IMR-90 (cell line): ENCODE measurements around the gene TRIM17. TPM values are rescaled to one million over a fixed set of nuclear protein-coding genes. Genes with fewer than 3 reads are reported as not detected.

Source experiments
- ATAC-seq: fragments of 200-7000 bp; cut with Tn5 transposase; 2 replicates; pipeline ENCODE4 v1.9.1; 2020; ENCODE audit warnings: low read depth, mild to moderate bottlenecking, moderate library complexity
- BruUV-seq: library from RNA; stranded (reverse); fragments of 400-500 nt; replicated peaks from 2 replicates; lab custom pipeline; 2021; lab: Mats Ljungman, UMichigan
- CTCF ChIA-PET: fragments of 300-600 bp; formaldehyde crosslinking; extraction: SDS; loops from one replicate; lab custom pipeline; 2021; ENCODE audit warnings: antibody characterized with exemption; lab: Yijun Ruan, JAX
- POLR2A ChIA-PET: fragments of 300-600 bp; sonication (Branson Sonifier 250); formaldehyde crosslinking; loops from one replicate; lab custom pipeline; 2022; ENCODE audit warnings: antibody characterized with exemption; ENCODE audit not compliant: unreplicated experiment; lab: Charles Lee
- DNase-seq: peaks from one replicate; pipeline ENCODE4 v3.0.0; 2013
- H2AFZ ChIP-seq: replicated peaks from 2 replicates; pipeline ENCODE3; 2013; ENCODE audit warnings: low read length, mild to moderate bottlenecking; ENCODE audit not compliant: poor library complexity
- H2AK5ac ChIP-seq: 2 replicates; pipeline ENCODE4 v1.6.1; 2013; ENCODE audit warnings: low read depth, low read length, inconsistent platforms
- H2AK9ac ChIP-seq: replicated peaks from 2 replicates; pipeline ENCODE3; 2013; ENCODE audit warnings: mild to moderate bottlenecking, low read depth, low read length, moderate library complexity; ENCODE audit not compliant: poor library complexity
- H2BK120ac ChIP-seq: 2 replicates; pipeline ENCODE4 v1.6.1; 2013; ENCODE audit warnings: low read depth, low read length, inconsistent platforms
- H2BK15ac ChIP-seq: 3 replicates; pipeline ENCODE4 v1.6.1; 2013; ENCODE audit warnings: low read depth, low read length, inconsistent platforms
- H2BK20ac ChIP-seq: 2 replicates; pipeline ENCODE4 v1.6.1; 2013; ENCODE audit warnings: low read depth, mild to moderate bottlenecking, inconsistent platforms, low read length, moderate library complexity
- H2BK5ac ChIP-seq: 2 replicates; pipeline ENCODE4 v1.6.1; 2013; ENCODE audit warnings: mild to moderate bottlenecking, low read depth, low read length, inconsistent platforms; ENCODE audit not compliant: poor library complexity, severe bottlenecking
- H3K14ac ChIP-seq: replicated peaks from 2 replicates; pipeline ENCODE4 v1.6.1; 2013; ENCODE audit warnings: low read depth, low read length, inconsistent platforms
- H3K18ac ChIP-seq: 2 replicates; pipeline ENCODE4 v1.6.1; 2013; ENCODE audit warnings: low read depth, low read length, control low read depth
- H3K23ac ChIP-seq: 2 replicates; pipeline ENCODE4 v1.6.1; 2013; ENCODE audit warnings: low read depth, low read length, inconsistent platforms
- H3K27ac ChIP-seq: 2 replicates; pipeline ENCODE4 v1.5.1; 2013; ENCODE audit warnings: mild to moderate bottlenecking, control low read depth, low read length; ENCODE audit not compliant: insufficient read depth
- H3K27me3 ChIP-seq: 2 replicates; pipeline ENCODE4 v1.6.1; 2013; ENCODE audit warnings: low read length; ENCODE audit not compliant: control insufficient read depth, insufficient read depth
- H3K36me3 ChIP-seq: 2 replicates; pipeline ENCODE4 v1.6.1; 2013; ENCODE audit warnings: low read length, mixed read lengths; ENCODE audit not compliant: control insufficient read depth, insufficient read depth
- H3K4ac ChIP-seq: 2 replicates; pipeline ENCODE4 v1.6.1; 2013; ENCODE audit warnings: low read depth, low read length, inconsistent platforms
- H3K4me1 ChIP-seq: 2 replicates; pipeline ENCODE4 v1.6.1; 2013; ENCODE audit warnings: low read length, mixed read lengths; ENCODE audit not compliant: control insufficient read depth, insufficient read depth
- H3K4me2 ChIP-seq: 2 replicates; pipeline ENCODE4 v1.6.1; 2013; ENCODE audit warnings: low read depth, mild to moderate bottlenecking, control low read depth, low read length, moderate library complexity
- H3K4me3 ChIP-seq: 2 replicates; pipeline ENCODE4 v1.5.1; 2013; ENCODE audit warnings: low read depth, mild to moderate bottlenecking, control low read depth, low read length, moderate library complexity; ENCODE audit not compliant: insufficient read depth
- H3K56ac ChIP-seq: 2 replicates; pipeline ENCODE4 v1.6.1; 2013; ENCODE audit warnings: low read length, inconsistent platforms; ENCODE audit not compliant: insufficient read depth; ENCODE audit errors: extremely low read depth
- H3K79me1 ChIP-seq, 2 experiments: 2 replicates each; pipeline ENCODE4 v1.6.1; 2013; ENCODE audit warnings: low read length in 2 of 2, inconsistent platforms in 1 of 2, low read depth in 1 of 2
- H3K9ac ChIP-seq: 2 replicates; pipeline ENCODE4 v1.6.1; 2013; ENCODE audit warnings: low read depth, low read length, control low read depth
- H3K9me1 ChIP-seq: 2 replicates; pipeline ENCODE4 v1.6.1; 2013; ENCODE audit warnings: low read length, inconsistent platforms; ENCODE audit not compliant: insufficient read depth
- H3K9me3 ChIP-seq: 2 replicates; pipeline ENCODE4 v1.6.1; 2013; ENCODE audit warnings: low read length; ENCODE audit not compliant: control insufficient read depth, insufficient read depth
- H4K20me1 ChIP-seq: 2 replicates; pipeline ENCODE4 v1.6.1; 2013; ENCODE audit warnings: low read length, inconsistent platforms; ENCODE audit not compliant: insufficient read depth
- H4K5ac ChIP-seq: 2 replicates; pipeline ENCODE4 v1.6.1; 2013; ENCODE audit warnings: mild to moderate bottlenecking, low read depth, low read length, control low read depth
- H4K8ac ChIP-seq, 2 experiments: 2 replicates each; pipeline ENCODE4 v1.6.1; 2013; ENCODE audit warnings: low read depth in 2 of 2, low read length in 2 of 2, control low read depth in 1 of 2, inconsistent platforms in 1 of 2
- H4K91ac ChIP-seq: 2 replicates; pipeline ENCODE4 v1.6.1; 2013; ENCODE audit warnings: low read depth, low read length, inconsistent platforms; ENCODE audit not compliant: insufficient read depth
- CEBPB ChIP-seq: IDR thresholded peaks from 2 replicates; pipeline ENCODE4 v1.6.1; 2012; ENCODE audit warnings: low read depth, low read length, improper control_type of control experiment
- CHD1 ChIP-seq: IDR thresholded peaks from 2 replicates; pipeline ENCODE4 v1.6.1; 2012; ENCODE audit warnings: low read depth, low read length, improper control_type of control experiment
- CTCF ChIP-seq: conservative IDR thresholded peaks from 2 replicates; pipeline ENCODE4 v1.5.1; 2012; ENCODE audit warnings: mild to moderate bottlenecking, low read depth, low read length, improper control_type of control experiment
- ELK1 ChIP-seq: fragments of 150-350 bp; IDR thresholded peaks from 2 replicates; pipeline ENCODE4 v1.6.1; 2016; ENCODE audit warnings: low read depth, mild to moderate bottlenecking, low read length, moderate library complexity, borderline replicate concordance
- MAFK ChIP-seq: IDR thresholded peaks from 2 replicates; pipeline ENCODE4 v1.6.1; 2012; ENCODE audit warnings: low read depth, low read length, improper control_type of control experiment
- MAZ ChIP-seq: IDR thresholded peaks from 2 replicates; pipeline ENCODE4 v1.6.1; 2012; ENCODE audit warnings: low read depth, mild to moderate bottlenecking, low read length, improper control_type of control experiment, moderate library complexity, borderline replicate concordance
- NFE2L2 ChIP-seq: fragments of 150-350 bp; IDR thresholded peaks from 2 replicates; pipeline ENCODE4 v1.6.1; 2016; ENCODE audit warnings: low read depth, mild to moderate bottlenecking, low read length
- POLR2A ChIP-seq: IDR thresholded peaks from 2 replicates; pipeline ENCODE4 v1.6.1; 2012; ENCODE audit warnings: mild to moderate bottlenecking, low read depth, low read length
- RAD21 ChIP-seq: IDR thresholded peaks from 2 replicates; pipeline ENCODE4 v1.6.1; 2012; ENCODE audit warnings: low read length, improper control_type of control experiment
- RCOR1 ChIP-seq: IDR thresholded peaks from 2 replicates; pipeline ENCODE4 v1.6.1; 2012; ENCODE audit warnings: mild to moderate bottlenecking, low read length, improper control_type of control experiment; ENCODE audit not compliant: insufficient replicate concordance
- RFX5 ChIP-seq: IDR thresholded peaks from 2 replicates; pipeline ENCODE4 v1.8.0; 2012; ENCODE audit warnings: low read depth, mild to moderate bottlenecking, low read length, moderate library complexity
- SMC3 ChIP-seq: fragments of 150-350 bp; IDR thresholded peaks from 2 replicates; pipeline ENCODE4 v1.6.1; 2016; ENCODE audit warnings: low read depth, mild to moderate bottlenecking, antibody characterized with exemption, low read length, moderate library complexity
- WGBS, 2 experiments: methylation state at CpG; one replicate each; pipeline versions ENCODE4 v1.1.5 to v1.1.7; 2013; ENCODE audit warnings: missing lambda C conversion rate in 2 of 2; ENCODE audit not compliant: insufficient read length in 1 of 2; ENCODE audit errors: extremely low coverage in 2 of 2; 5-methylcytosine and 5-hydroxymethylcytosine counted together
- dilution Hi-C: fragments of 300-500 bp; cut with HindIII; formaldehyde crosslinking; loops from one replicate; pipeline ENCODE4 v1.14.3; 2018; ENCODE audit warnings: low sequenced_read_pairs; ENCODE audit not compliant: unreplicated experiment
- in situ Hi-C: fragments of 300-500 bp; cut with MboI; formaldehyde crosslinking; loops from 3 replicates; pipeline ENCODE4 v1.14.3; 2019; ENCODE audit warnings: low sequenced_read_pairs, inconsistent platforms, mixed read lengths
- intact Hi-C: fragments of 100-400 bp; cut with micrococcal nuclease; formaldehyde crosslinking; loops from 2 replicates; pipeline ENCODE4 v1.10.0; 2022
- polyA plus RNA-seq, 3 experiments: library from polyadenylated mRNA; depleted of rRNA; stranded (reverse); fragments of >200 nt; gene quantifications; 2 replicates each; pipeline ENCODE4 v1.2.3, GENCODE V29; 2012; ENCODE audit warnings: low replicate concordance in 1 of 3
- total RNA-seq: library from RNA; depleted of rRNA; stranded (reverse); fragments of >200 nt; gene quantifications from 2 replicates; pipeline ENCODE4 v1.2.3, GENCODE V29; 2012

Gene TRIM17
- total and polyA plus RNA-seq, 2 of the 4 experiments (the other 2 are of a cell fraction), result 0.39 TPM; not detected in 1

GRCh38 chr1:228430243-228430642 lies 13.6 kb upstream of the TRIM17 start:
- H3K18ac ChIP-seq, result no peak overlapping the region
- no peak for ATAC-seq
- H2AK5ac ChIP-seq, result no peak overlapping the region; the same call in 1 of the 2 replicates
- H3K27me3 ChIP-seq, result peaks cover 4% of the 10 kb centered on the region
- no peak overlapping the region for H3K14ac ChIP-seq
- H3K9me1 ChIP-seq, result no peaks in the 10 kb centered on the region
- DNase-seq, result no peak
- no TSS peak for BruUV-seq
- in situ Hi-C loops (no loop called here), dilution Hi-C loops (no loop called here), intact Hi-C loops (no loop called here)
- H2BK15ac ChIP-seq, result no peak overlapping the region
- H3K4ac ChIP-seq, result no peak overlapping the region; the same call in 1 of the 2 replicates
- 83% methylated on average over 3 of the region's 6 CpGs; no CpG with 5 or more reads in 1 of the 2 experiments for WGBS, 2 experiments
- H2AK9ac ChIP-seq, result no peak overlapping the region
- H2BK5ac ChIP-seq, result no peak overlapping the region
- no peak overlapping the region for H3K4me2 ChIP-seq
- TF ChIP-seq RFX5, result no peak
- no peak for TF ChIP-seq NFE2L2
- TF ChIP-seq RAD21, result no peak
- no peak for TF ChIP-seq CEBPB
- no peak for TF ChIP-seq ELK1
- TF ChIP-seq RCOR1, result no peak
- TF ChIP-seq CHD1, result no peak
- TF ChIP-seq SMC3, result no peak
- no peak for TF ChIP-seq CTCF
- TF ChIP-seq POLR2A, result no peak
- no peak for TF ChIP-seq MAZ
- TF ChIP-seq MAFK, result no peak
- H3K4me3 ChIP-seq, result no peak overlapping the region
- H4K8ac ChIP-seq, result no peak overlapping the region
- no peak overlapping the region for H2BK120ac ChIP-seq
- H2AFZ ChIP-seq, result no peak overlapping the region
- H3K4me1 ChIP-seq, result no peaks in the 10 kb centered on the region
- H3K27ac ChIP-seq, result no peak overlapping the region
- H3K56ac ChIP-seq, result no peak overlapping the region
- H4K5ac ChIP-seq, result no peak overlapping the region
- no peaks in the 10 kb centered on the region for H3K79me1 ChIP-seq
- no peaks in the 10 kb centered on the region for H3K9me3 ChIP-seq
- no peaks in the 10 kb centered on the region for H4K20me1 ChIP-seq
- no peak overlapping the region for H3K23ac ChIP-seq
- H4K91ac ChIP-seq, result no peak overlapping the region
- CTCF ChIA-PET, result no interaction called here
- POLR2A ChIA-PET, result no interaction called here
- H2BK20ac ChIP-seq, result no peak overlapping the region
- H3K9ac ChIP-seq, result no peak overlapping the region
- H3K36me3 ChIP-seq, result no peaks in the 10 kb centered on the region
